Mesendoderm (in vitro differentiated cells): ENCODE results near the gene ADM2.

Source experiments
- DNase-seq: peaks from one replicate; pipeline ENCODE4 v3.0.0; 2013
- H2AK5ac ChIP-seq: 2 replicates; pipeline ENCODE4 v1.6.1; 2013; ENCODE audit warnings: low read length, inconsistent platforms
- H2BK120ac ChIP-seq: 2 replicates; pipeline ENCODE4 v1.6.1; 2013; ENCODE audit warnings: low read depth, mild to moderate bottlenecking, low read length, moderate library complexity, mixed read lengths
- H2BK15ac ChIP-seq: replicated peaks from 2 replicates; pipeline ENCODE4 v1.6.1; 2013; ENCODE audit warnings: low read depth, mild to moderate bottlenecking, moderate library complexity
- H2BK5ac ChIP-seq: 2 replicates; pipeline ENCODE4 v1.6.1; 2013; ENCODE audit warnings: low read length, inconsistent platforms
- H3K18ac ChIP-seq: 2 replicates; pipeline ENCODE4 v1.6.1; 2013; ENCODE audit warnings: mild to moderate bottlenecking, low read length, mixed read lengths
- H3K23ac ChIP-seq: one replicate; pipeline ENCODE4 v1.6.1; 2013; ENCODE audit warnings: low read length
- H3K27ac ChIP-seq: 2 replicates; pipeline ENCODE4 v1.5.1; 2013; ENCODE audit warnings: low read depth, mild to moderate bottlenecking, inconsistent platforms, low read length, moderate library complexity
- H3K27me3 ChIP-seq: 2 replicates; pipeline ENCODE4 v1.6.1; 2013; ENCODE audit warnings: low read length, control low read depth, mild to moderate bottlenecking, inconsistent platforms; ENCODE audit not compliant: insufficient read depth, poor library complexity
- H3K36me3 ChIP-seq: 2 replicates; pipeline ENCODE4 v1.6.1; 2013; ENCODE audit warnings: low read length, inconsistent platforms; ENCODE audit not compliant: control insufficient read depth, insufficient read depth
- H3K4ac ChIP-seq: one replicate; pipeline ENCODE4 v1.6.1; 2013; ENCODE audit warnings: low read depth, mild to moderate bottlenecking, low read length, moderate library complexity
- H3K4me1 ChIP-seq: 2 replicates; pipeline ENCODE4 v1.6.1; 2013; ENCODE audit warnings: low read depth, low read length, inconsistent platforms; ENCODE audit not compliant: control insufficient read depth
- H3K4me2 ChIP-seq: 2 replicates; pipeline ENCODE4 v1.6.1; 2013; ENCODE audit warnings: low read length
- H3K4me3 ChIP-seq: 2 replicates; pipeline ENCODE4 v1.5.1; 2013; ENCODE audit warnings: mild to moderate bottlenecking, low read length
- H3K56ac ChIP-seq: one replicate; pipeline ENCODE4 v1.6.1; 2013; ENCODE audit warnings: low read length
- H3K79me1 ChIP-seq: 2 replicates; pipeline ENCODE4 v1.6.1; 2013; ENCODE audit warnings: low read length, inconsistent platforms
- H3K79me2 ChIP-seq: 2 replicates; pipeline ENCODE4 v1.6.1; 2013; ENCODE audit warnings: mild to moderate bottlenecking, low read length; ENCODE audit not compliant: control insufficient read depth, insufficient read depth
- H3K9ac ChIP-seq: 2 replicates; pipeline ENCODE4 v1.6.1; 2013; ENCODE audit warnings: low read length, inconsistent platforms
- H4K5ac ChIP-seq: one replicate; pipeline ENCODE4 v1.6.1; 2013; ENCODE audit warnings: low read length
- H4K8ac ChIP-seq: one replicate; pipeline ENCODE4 v1.6.1; 2013; ENCODE audit warnings: low read depth, mild to moderate bottlenecking, control low read depth, low read length, moderate library complexity
- WGBS: extraction: QIAGEN DNeasy Blood & Tissue Kit; methylation state at CpG from one replicate; pipeline ENCODE4 v1.1.7; 2013; ENCODE audit warnings: low lambda C conversion rate, missing lambda C conversion rate; ENCODE audit not compliant: insufficient coverage; ENCODE audit errors: extremely low coverage; 5-methylcytosine and 5-hydroxymethylcytosine counted together

Gene ADM2

GRCh38 chr22:50522806-50523438, 41.6 kb downstream of the ADM2 start:
- WGBS, result no CpG with 5 or more reads among the region's 22 CpGs
- H3K18ac ChIP-seq, result no peak overlapping the region
- no peak overlapping the region for H3K56ac ChIP-seq
- H3K9ac ChIP-seq, result no peak overlapping the region
- H2AK5ac ChIP-seq, result no peak overlapping the region
- H4K8ac ChIP-seq, result no peak overlapping the region
- no peak overlapping the region for H2BK120ac ChIP-seq
- H3K4ac ChIP-seq, result no peak overlapping the region
- DNase-seq, result no peak
- no peaks in the 10 kb centered on the region for H3K79me1 ChIP-seq
- H3K4me1 ChIP-seq, result peaks cover 2% of the 10 kb centered on the region
- H3K27me3 ChIP-seq, result no peaks in the 10 kb centered on the region
- H4K5ac ChIP-seq, result no peak overlapping the region
- no peak overlapping the region for H2BK5ac ChIP-seq
- H3K27ac ChIP-seq, result no peak overlapping the region
- no peak overlapping the region for H2BK15ac ChIP-seq
- H3K4me2 ChIP-seq, result no peak overlapping the region
- H3K36me3 ChIP-seq, result peaks cover 3% of the 10 kb centered on the region
- no peak overlapping the region for H3K23ac ChIP-seq
- no peak overlapping the region for H3K4me3 ChIP-seq
- no peaks in the 10 kb centered on the region for H3K79me2 ChIP-seq

GRCh38 chr22:50523458-50523805, 42.1 kb downstream of the ADM2 start:
- DNase-seq, result no peak
- no peak overlapping the region for H2BK120ac ChIP-seq
- H3K79me2 ChIP-seq, result no peaks in the 10 kb centered on the region
- H2BK15ac ChIP-seq, result no peak overlapping the region
- no peak overlapping the region for H3K9ac ChIP-seq
- H3K4me2 ChIP-seq, result no peak overlapping the region
- peaks cover 2% of the 10 kb centered on the region for H3K4me1 ChIP-seq
- H3K23ac ChIP-seq, result no peak overlapping the region
- no peak overlapping the region for H3K27ac ChIP-seq
- no peak overlapping the region for H2AK5ac ChIP-seq
- no peak overlapping the region for H3K18ac ChIP-seq
- H3K56ac ChIP-seq, result no peak overlapping the region
- no peak overlapping the region for H3K4me3 ChIP-seq
- no peak overlapping the region for H2BK5ac ChIP-seq
- H3K79me1 ChIP-seq, result no peaks in the 10 kb centered on the region
- H4K5ac ChIP-seq, result no peak overlapping the region
- H3K27me3 ChIP-seq, result no peaks in the 10 kb centered on the region
- WGBS, result no CpG with 5 or more reads among the region's 16 CpGs
- no peak overlapping the region for H4K8ac ChIP-seq
- H3K4ac ChIP-seq, result no peak overlapping the region
- peaks cover 3% of the 10 kb centered on the region for H3K36me3 ChIP-seq

GRCh38 chr22:50523806-50524675, 42.7 kb downstream of the ADM2 start:
- Histone ChIP-seq H3K4ac (no peak overlapping the region), H3K4me1 (peaks cover 2% of the 10 kb centered on the region), H2BK5ac (no peak overlapping the region), H3K23ac (no peak overlapping the region), H2BK15ac (no peak overlapping the region), H4K5ac (no peak overlapping the region), H3K79me2 (no peaks in the 10 kb centered on the region), H3K36me3 (peaks cover 1% of the 10 kb centered on the region), H3K4me2 (peak overlapping the region; percentile 74), H2AK5ac (no peak overlapping the region), H3K56ac (peak overlapping the region; percentile 96), H4K8ac (no peak overlapping the region), H3K27me3 (peaks cover 4% of the 10 kb centered on the region), H3K79me1 (no peaks in the 10 kb centered on the region), H3K27ac (no peak overlapping the region), H3K4me3 (no peak overlapping the region), H2BK120ac (no peak overlapping the region), H3K18ac (no peak overlapping the region), H3K9ac (peak overlapping the region; percentile 98)
- WGBS, result no CpG with 5 or more reads among the region's 25 CpGs
- DNase-seq, result no peak

- Histone ChIP-seq H3K27ac (no peak overlapping the region), H2AK5ac (no peak overlapping the region), H3K4me1 (peaks cover 2% of the 10 kb centered on the region), H3K4ac (no peak overlapping the region), H4K5ac (no peak overlapping the region), H2BK120ac (no peak overlapping the region), H3K56ac (peak overlapping the region; percentile 96), H3K9ac (peak overlapping the region; percentile 98), H3K23ac (no peak overlapping the region), H3K4me2 (peak overlapping the region; percentile 74), H3K79me2 (no peaks in the 10 kb centered on the region), H3K18ac (peak overlapping the region; percentile 11), H4K8ac (no peak overlapping the region), H2BK15ac (no peak overlapping the region), H2BK5ac (no peak overlapping the region), H3K4me3 (peak overlapping the region; percentile 85), H3K79me1 (no peaks in the 10 kb centered on the region), H3K27me3 (peaks cover 9% of the 10 kb centered on the region), H3K36me3 (no peaks in the 10 kb centered on the region)
- WGBS, result no CpG with 5 or more reads among the region's 19 CpGs
- no peak for DNase-seq
Observed at GRCh38 chr22:50524676-50525103, 43.3 kb downstream of the ADM2 start.

GRCh38 chr22:50525104-50525857, 43.9 kb downstream of the ADM2 start, which contains the start of gene SCO2:
TSS of gene SCO2 (minus strand) at chr22:50525598. CDS start at chr22:50524411, 1,187 bp downstream.
- Histone ChIP-seq H3K79me2 (no peaks in the 10 kb centered on the region), H3K4me2 (peak within 1 kb of the TSS; percentile 74), H3K9ac (peak within 1 kb of the TSS; percentile 98), H3K79me1 (no peaks in the 10 kb centered on the region), H2BK5ac (peak within 1 kb of the TSS; percentile 65), H4K5ac (no peak within 1 kb of the TSS), H3K56ac (peak within 1 kb of the TSS; percentile 96), H4K8ac (no peak within 1 kb of the TSS), H3K18ac (peak within 1 kb of the TSS; percentile 44), H3K4me1 (peaks cover 2% of the 10 kb centered on the region), H3K4me3 (peak within 1 kb of the TSS; percentile 85), H2BK15ac (no peak within 1 kb of the TSS), H3K23ac (no peak within 1 kb of the TSS), H2BK120ac (no peak within 1 kb of the TSS), H2AK5ac (no peak within 1 kb of the TSS), H3K4ac (peak within 1 kb of the TSS; percentile 57), H3K27me3 (peaks cover 14% of the 10 kb centered on the region), H3K27ac (peak within 1 kb of the TSS; percentile 81), H3K36me3 (no peaks in the 10 kb centered on the region)
- peak; percentile 98 for DNase-seq
- no CpG with 5 or more reads among the region's 84 CpGs for WGBS
